Fibroblast of mammary gland (primary cell): ENCODE measurements around the gene RNF13.
A peak's percentile ranks its signal among the peaks of the same experiment; 100 is the strongest.

Experiments used
- DNase-seq: peaks from one replicate; pipeline ENCODE4 v3.0.0-alpha.2; 2010; ENCODE audit warnings: low read depth
- H3K4me3 ChIP-seq: 2 replicates; pipeline ENCODE4 v1.5.1; 2011; ENCODE audit warnings: low read depth, mild to moderate bottlenecking, low read length, moderate library complexity; ENCODE audit not compliant: control insufficient read depth
- CTCF ChIP-seq: conservative IDR thresholded peaks from 2 replicates; pipeline ENCODE4 v1.5.1; 2011; ENCODE audit warnings: low read depth, low read length, inconsistent platforms; ENCODE audit not compliant: control insufficient read depth, insufficient read depth

RNF13 gene

GRCh38 chr3:149783576-149783975 lies 29.4 kb upstream of the RNF13 start:
- no peak for TF ChIP-seq CTCF
- DNase-seq: peak; percentile 5
- no peak overlapping the region for H3K4me3 ChIP-seq

- TF ChIP-seq CTCF: no peak
- DNase-seq: no peak
- no peak overlapping the region for H3K4me3 ChIP-seq
These were observed 28.8 kb upstream of the RNF13 start for GRCh38 chr3:149784064-149784704.

GRCh38 chr3:149790268-149790667 lies 22.7 kb upstream of the RNF13 start:
- peak; percentile 7 for DNase-seq
- TF ChIP-seq CTCF: no peak
- no peak overlapping the region for H3K4me3 ChIP-seq

GRCh38 chr3:149790698-149791097 lies 22.3 kb upstream of the RNF13 start:
- no peak overlapping the region for H3K4me3 ChIP-seq
- TF ChIP-seq CTCF: no peak

GRCh38 chr3:149792452-149793270 lies 20.4 kb upstream of the RNF13 start, which contains the start of gene ANKUB1:
Gene ANKUB1, minus strand, starts transcription at chr3:149792554. Its CDS starts 188 bp downstream, at chr3:149792366.
- no peak for DNase-seq
- H3K4me3 ChIP-seq: no peak within 1 kb of the TSS
- no peak for TF ChIP-seq CTCF

More at GRCh38 chr3:149790698-149791097, 22.3 kb upstream of the RNF13 start:
- DNase-seq: no peak

- no peak for TF ChIP-seq CTCF
- no peak for DNase-seq
- no peak overlapping the region for H3K4me3 ChIP-seq
These were observed 17.0 kb upstream of the RNF13 start for GRCh38 chr3:149796026-149796425.
